GM18861 (cell line): Measurements from ENCODE around the gene HDGF.

Source experiments
- ATAC-seq: cut with Tn5 transposase; IDR thresholded peaks from one replicate; pipeline ENCODE4 v1.9.1; 2021; ENCODE audit not compliant: unreplicated experiment

Gene HDGF

GRCh38 chr1:156751451-156751756 is at the start of gene HDGF:
Gene HDGF (minus strand): TSS chr1:156751675. CDS start chr1:156751429, 246 bp downstream.
- no peak for ATAC-seq

- no peak for ATAC-seq
Observed at GRCh38 chr1:156797212-156797871, 45.9 kb upstream of the HDGF start.

- no peak for ATAC-seq
Observed at GRCh38 chr1:156796340-156797097, 45.0 kb upstream of the HDGF start.

GRCh38 chr1:156795787-156796186 is 44.3 kb upstream of the HDGF start:
- ATAC-seq = no peak

GRCh38 chr1:156795374-156795733 is 43.9 kb upstream of the HDGF start:
- ATAC-seq = no peak

- no peak for ATAC-seq
Observed at GRCh38 chr1:156794506-156795373, 43.3 kb upstream of the HDGF start.

- ATAC-seq = no peak
Observed at GRCh38 chr1:156789621-156790318, 38.3 kb upstream of the HDGF start.

- ATAC-seq = no peak
Observed at GRCh38 chr1:156788136-156788535, 36.7 kb upstream of the HDGF start.

GRCh38 chr1:156786640-156787039 is 35.2 kb upstream of the HDGF start:
- ATAC-seq = no peak

- no peak for ATAC-seq
Observed at GRCh38 chr1:156785458-156785857, 34.0 kb upstream of the HDGF start.

GRCh38 chr1:156781585-156782186 is 30.2 kb upstream of the HDGF start:
- ATAC-seq = no peak

- ATAC-seq = no peak
Observed at GRCh38 chr1:156777573-156777972, 26.1 kb upstream of the HDGF start.

GRCh38 chr1:156776942-156777341 is 25.5 kb upstream of the HDGF start:
- no peak for ATAC-seq

GRCh38 chr1:156775799-156776198 is 24.3 kb upstream of the HDGF start:
- no peak for ATAC-seq

GRCh38 chr1:156773607-156774006 is 22.1 kb upstream of the HDGF start:
- no peak for ATAC-seq

GRCh38 chr1:156772728-156773497 is 21.4 kb upstream of the HDGF start:
- no peak for ATAC-seq

GRCh38 chr1:156772222-156772621 is 20.7 kb upstream of the HDGF start:
- no peak for ATAC-seq

- ATAC-seq = no peak
Observed at GRCh38 chr1:156768610-156769295, 17.3 kb upstream of the HDGF start.

- no peak for ATAC-seq
Observed at GRCh38 chr1:156767879-156768604, 16.6 kb upstream of the HDGF start.
